HG03439 (cell line): Measurements from ENCODE around the gene CHRM1.
"Not testable (repeated sequence)": the region's sequence is repeated elsewhere in the genome, so short reads cannot be mapped to it uniquely, and the experiment has no call there.

ENCODE experiments used
- ATAC-seq: cut with Tn5 transposase; IDR thresholded peaks from one replicate; pipeline ENCODE4 v1.9.1; 2021; ENCODE audit warnings: mild to moderate bottlenecking, moderate library complexity; ENCODE audit not compliant: unreplicated experiment

CHRM1 gene, protein sequence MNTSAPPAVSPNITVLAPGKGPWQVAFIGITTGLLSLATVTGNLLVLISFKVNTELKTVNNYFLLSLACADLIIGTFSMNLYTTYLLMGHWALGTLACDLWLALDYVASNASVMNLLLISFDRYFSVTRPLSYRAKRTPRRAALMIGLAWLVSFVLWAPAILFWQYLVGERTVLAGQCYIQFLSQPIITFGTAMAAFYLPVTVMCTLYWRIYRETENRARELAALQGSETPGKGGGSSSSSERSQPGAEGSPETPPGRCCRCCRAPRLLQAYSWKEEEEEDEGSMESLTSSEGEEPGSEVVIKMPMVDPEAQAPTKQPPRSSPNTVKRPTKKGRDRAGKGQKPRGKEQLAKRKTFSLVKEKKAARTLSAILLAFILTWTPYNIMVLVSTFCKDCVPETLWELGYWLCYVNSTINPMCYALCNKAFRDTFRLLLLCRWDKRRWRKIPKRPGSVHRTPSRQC

DNA sequence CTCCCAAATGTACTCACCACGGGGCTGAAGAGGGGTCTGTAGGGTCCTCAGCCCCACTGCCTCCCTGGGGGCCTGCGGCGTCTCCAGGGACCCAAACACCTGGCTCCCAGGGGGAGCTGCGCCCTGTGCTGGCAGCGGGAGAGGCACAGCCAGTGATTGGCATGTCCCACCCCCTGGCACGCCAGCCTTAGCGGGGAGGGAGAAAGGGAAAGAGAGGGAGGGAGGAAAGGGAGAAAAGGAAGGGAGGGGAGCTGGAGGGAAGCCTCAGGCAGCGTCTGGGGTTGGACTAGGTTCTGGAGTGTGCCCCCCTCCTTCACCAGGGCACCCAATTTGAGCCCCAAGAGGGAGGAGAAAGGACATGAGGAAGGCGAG lies at the start of gene CHRM1:
CHRM1 (minus strand) TSS at position 163 of the 372 bp plus-strand sequence. CDS start 10,263 bp downstream, outside the sequence.
- ATAC-seq: no peak

DNA sequence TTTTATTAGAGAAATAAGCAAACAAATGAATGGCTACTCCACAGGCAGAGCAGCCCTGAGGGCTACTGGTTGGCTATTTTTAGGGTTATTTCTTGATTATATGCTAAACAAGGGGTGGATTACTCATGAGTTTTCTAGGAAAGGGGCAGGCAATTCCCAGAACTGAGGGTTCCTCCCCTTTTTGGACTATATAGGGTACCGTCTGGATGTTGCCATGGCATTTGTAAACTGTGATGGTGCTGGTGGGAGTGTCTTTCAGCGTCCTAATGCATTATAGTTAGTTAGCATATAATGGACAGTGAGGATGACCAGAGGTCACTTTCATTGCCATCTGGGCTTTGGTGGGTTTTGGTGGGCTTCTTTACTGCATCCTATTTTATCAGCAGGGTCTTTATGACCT lies 44.4 kb upstream of the CHRM1 start:
- no peak for ATAC-seq

DNA sequence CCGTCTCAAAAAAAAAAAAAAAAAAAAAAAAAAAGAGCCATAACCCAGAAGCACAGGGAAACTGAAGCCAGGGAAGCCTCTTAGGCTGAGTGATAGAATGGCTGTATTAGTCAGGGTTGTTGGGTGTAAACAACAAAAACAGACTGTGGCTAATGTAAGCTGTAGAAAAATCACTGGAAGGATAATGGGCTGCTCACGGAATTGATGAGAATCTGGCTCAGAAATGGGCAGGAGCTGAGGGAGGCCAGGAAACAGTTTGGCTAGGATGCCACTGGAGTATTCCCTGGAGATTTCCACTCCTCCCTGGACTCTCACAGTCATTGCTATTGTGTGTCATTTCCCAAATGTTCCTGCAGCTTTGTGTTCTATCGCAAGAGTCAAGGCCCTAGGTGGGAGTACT lies 41.2 kb upstream of the CHRM1 start:
- ATAC-seq: no peak

DNA sequence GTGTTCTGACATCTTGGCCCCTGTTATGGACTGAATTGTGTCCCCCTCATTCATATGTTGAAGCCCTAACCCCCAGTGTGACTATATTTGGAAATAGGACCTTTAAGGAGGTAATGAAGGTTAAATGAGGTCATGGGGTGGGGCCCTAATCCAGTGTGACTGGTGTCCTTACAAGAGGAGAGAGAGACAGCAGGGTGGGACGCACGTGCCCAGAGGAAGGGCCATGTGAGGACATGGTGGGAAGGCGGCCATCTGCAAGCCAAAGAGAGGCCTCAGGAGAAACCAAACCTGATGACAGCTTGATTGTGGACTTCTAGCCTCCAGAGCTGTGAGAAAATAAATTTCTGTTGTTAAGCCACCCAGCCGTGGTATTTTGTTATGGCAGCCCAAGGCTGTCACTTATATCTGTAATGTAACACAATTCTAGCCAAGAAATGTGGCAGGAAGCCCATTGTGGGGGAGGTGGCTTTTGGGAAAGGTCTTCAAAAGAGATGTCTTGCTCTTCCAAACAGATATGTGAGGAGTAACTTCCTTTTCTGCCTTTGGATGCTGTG lies 39.9 kb upstream of the CHRM1 start:
- no peak for ATAC-seq

DNA sequence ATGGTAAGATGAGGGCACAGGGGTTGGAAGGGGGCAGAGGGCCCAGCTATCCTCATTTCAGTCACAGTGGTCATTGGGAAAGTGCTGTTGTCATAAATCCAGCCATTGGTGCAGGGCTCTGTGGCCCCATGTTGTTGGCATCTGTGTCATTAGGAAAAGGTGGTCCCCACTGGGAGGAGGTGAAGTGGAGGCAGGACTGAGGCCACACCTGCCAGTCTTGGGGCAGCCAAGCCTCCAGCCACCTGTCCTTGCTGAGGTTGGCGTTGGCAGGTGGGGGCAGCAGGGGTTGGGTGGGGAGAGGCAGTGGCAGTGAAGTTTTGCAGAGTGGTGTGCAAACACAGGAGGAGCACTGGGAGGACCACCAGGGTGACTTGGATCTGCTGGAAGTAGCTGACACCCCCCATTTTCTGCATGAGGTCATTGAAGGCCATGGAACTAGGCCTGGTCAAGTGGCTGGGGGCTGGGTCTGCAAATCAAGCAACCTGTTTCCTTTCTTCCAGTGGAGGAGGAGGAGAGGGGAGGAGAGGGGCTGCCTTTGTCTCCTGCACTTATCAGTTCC lies 38.3 kb upstream of the CHRM1 start:
- ATAC-seq: no peak

DNA sequence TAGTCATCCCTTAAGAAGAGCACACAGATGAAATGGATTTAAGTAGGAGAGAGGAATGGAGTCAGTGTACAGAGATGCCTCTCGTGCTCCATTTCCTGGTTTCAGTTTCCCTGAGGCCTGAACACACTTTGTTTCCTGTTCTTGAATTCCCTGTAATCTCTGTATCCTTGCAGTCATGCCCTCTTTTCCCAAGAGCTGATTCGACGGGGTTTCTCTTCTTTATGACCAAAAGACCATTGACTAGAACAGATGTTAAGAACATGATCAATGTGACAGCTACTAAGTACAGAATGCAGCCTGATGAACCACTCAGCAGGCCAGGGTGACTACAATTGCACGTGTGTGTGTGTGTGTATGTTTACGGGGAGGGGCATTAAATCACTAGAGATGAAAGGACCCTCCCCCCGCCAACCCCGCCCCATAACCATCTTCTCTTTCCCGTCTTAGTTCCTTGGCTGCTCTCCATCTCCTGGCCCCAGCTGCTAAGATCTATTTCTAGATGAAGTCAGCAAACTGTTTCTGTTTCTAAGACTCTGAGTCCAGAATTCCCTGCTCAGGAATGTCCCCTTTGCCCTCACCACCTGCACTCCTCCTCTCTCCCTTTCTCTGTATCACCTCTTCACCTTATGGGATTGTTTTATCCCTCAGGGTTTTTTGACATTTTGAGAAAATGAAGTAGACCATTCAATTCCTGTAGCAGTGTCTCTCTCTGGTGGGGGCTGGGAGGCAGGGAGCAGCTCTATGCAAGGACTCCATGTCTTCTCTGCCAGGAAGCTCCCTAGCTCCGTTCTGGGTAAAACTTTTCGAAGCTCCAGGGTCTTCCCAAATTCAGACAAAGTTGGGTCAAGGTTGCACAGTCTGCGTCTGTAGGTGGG lies 37.6 kb upstream of the CHRM1 start:
- no peak for ATAC-seq

DNA sequence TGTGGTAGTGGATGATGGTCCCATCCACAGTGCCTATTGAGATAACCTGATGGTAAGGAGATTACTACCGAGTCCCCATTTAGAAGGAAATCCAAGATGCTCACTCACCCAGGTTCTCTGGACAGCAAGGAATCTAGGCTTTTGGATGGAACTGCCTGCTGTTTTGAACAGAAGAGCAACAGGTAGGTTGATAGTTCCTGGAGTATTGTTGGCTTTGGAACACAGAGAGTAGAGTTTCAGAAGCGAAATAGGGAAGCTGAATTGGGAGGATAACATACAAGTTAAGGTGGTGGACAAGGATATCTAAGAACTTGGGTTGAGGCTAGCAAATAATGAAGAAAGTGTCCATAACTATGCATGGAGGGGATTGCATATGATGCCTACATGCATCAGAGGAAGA lies 36.0 kb upstream of the CHRM1 start:
- no peak for ATAC-seq

DNA sequence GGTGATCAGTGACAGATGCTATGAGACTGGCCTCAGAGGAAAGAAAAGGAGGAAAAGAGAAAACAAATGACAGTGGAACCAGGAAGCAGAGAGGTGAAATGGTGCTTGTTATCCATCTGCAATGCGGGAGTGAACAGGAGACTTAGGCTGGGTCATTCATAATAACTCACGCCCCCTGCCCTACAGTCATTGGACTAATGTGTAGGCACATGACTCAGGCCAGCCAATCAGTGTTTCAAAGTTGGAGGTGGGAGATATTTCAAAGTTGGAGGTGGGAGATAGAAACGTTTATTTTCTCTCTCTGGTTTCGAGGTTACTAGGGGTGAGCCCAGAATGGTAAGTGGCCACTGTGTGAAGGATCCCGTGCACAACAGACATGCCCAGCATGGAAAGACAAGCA lies 33.3 kb upstream of the CHRM1 start:
- no peak for ATAC-seq

DNA sequence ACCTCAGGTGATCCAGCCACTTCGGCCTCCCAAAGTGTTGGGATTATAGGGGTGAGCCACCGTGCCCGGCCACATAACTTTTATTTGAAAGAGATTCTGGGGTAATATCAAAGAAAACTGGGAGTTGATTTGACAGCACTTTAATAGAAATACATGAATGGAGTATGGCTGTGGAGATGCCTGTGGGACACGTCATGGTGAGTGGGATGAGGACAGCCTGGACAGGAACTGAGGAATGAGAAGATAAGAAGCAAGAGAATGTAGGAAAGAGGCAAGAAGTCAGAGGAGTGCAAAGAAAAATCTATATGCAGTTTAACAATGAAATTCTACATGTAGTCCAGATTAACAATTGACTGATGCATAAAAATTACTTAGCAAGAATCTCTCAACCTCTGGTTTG lies 32.6 kb upstream of the CHRM1 start:
- ATAC-seq: no peak

DNA sequence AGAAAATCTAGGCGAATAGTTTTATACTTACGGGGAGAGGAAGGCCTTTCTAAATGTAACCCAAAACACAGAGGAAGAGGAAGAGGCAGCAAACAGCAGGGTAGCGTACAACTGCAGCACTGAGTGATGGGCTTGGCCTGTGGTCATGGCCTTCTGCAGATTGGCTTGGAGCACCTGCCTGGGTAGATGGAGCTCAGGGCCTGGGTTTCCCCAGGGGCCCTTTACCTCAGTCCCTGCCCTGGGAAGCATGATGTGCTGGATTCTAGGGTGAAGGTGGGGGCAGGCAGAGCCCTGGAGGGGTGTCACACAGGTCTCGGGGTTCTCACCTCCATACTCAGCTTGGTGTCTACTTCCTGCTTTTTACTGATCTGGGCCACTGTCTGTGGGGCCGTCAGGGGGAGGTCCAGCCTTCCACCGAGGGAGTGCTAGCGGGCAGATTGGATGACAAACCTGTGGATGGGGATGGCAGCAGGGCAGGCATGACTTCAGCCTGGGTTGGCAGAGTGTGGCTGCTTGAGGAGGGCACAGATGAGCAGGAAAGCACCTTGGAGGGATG lies 27.7 kb upstream of the CHRM1 start:
- ATAC-seq: no peak

DNA sequence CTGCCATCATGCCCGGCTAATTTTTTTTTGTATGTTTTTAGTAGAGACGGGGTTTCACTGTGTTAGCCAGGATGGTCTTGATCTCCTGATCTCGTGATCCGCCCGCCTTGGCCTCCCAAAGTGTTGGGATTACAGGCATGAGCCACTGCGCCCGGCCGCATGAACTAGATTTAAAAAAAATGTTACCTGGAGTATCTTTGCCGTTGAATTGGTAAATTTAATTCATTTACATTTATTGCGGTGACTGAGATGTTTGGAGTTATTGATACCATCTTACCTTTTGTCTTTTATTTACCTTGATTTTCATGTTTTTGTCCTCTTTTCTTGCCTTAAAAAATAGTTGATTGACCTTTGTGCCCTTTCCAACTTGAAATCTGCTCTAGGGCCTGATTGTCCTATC lies 24.4 kb upstream of the CHRM1 start:
- ATAC-seq: not testable (repeated sequence)

DNA sequence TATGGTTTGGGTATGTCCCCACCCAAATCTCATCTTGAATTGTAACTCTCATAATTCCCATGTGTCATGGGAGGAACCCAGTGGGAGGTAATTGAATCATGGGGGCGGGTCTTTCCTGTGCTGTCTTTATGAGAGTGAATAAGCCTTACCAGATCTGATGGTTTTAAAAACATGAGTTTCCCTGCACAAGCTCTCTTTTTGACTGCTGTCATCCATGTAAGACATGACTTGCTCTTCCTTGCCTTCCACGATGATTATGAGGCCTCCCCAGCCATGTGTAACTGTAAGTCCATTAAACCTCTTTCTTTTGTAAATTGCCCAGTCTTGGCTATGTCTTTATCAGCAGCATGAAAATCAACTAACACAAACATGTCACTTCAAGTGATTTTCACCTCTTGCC lies 16.4 kb upstream of the CHRM1 start:
- not testable (repeated sequence) for ATAC-seq

DNA sequence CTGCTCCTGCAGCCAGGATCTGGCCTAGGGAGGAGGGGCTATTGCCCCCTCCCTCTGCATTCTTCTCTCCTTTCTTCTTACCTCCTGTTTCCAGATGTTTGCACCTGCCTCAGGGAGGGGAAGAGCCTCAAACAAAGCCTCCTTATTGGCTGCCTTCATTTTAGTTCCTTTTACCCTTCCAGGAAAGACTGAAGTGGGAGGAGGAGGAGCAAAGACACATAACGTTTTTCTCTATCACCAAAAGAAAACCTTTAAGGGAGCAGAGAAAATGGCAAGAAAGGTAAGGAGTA lies 13.3 kb upstream of the CHRM1 start:
- ATAC-seq: no peak

DNA sequence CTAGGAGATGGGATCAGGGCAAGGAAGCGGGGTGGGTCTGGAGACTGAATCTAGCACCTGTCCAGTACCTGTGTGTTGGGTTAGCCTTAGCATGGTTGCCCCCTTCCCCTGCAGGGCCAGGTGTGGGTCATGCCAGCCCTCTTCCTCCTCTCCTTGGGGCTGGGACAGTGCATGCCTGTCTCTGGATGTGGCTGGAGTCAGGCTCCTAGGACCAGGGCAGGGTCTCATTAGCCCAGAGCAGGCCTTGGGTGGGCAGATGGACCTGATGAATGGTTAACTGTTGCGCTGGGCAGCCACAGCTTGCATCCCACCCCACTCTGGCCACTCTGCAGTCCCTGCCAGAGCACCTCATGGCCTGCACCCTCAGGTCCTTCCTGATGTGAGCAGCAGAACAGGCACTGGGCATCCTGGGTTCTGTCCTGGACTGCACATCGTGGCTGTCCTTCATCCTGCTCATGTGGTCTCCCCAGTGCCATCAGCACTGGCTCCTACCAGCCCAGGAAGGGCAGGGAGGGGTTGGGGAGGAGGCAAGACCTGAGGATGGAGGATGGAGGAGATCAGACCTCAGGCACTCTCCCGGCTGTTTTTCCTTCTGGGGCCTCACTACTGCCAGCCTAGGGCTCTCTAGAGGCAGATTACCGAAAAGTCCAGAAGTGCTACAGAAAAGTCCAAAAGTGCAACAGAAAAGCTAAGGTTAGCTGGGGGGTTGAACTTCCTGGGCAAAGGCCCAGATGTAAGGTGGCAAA lies 12.8 kb upstream of the CHRM1 start:
- ATAC-seq: no peak

DNA sequence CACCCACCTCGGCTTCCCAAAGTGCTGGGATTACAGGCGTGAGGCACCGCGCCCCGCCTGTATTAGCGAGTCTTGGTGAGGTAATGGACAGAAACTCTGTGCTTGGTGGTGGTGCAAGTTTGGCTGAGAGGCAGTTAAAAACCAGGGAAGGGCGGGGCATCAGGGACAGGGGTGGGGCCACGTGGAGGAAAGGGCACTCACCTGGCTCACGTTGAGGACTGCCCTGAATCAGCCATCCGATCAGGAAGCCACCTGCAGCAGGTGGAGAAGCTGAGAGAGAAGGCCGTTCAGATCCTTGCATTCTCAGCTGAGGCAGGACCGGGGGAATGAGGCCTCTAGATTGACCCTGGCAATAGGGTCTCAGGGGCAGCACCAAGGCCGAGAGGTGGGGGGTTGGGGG lies 12.1 kb upstream of the CHRM1 start:
- no peak for ATAC-seq

DNA sequence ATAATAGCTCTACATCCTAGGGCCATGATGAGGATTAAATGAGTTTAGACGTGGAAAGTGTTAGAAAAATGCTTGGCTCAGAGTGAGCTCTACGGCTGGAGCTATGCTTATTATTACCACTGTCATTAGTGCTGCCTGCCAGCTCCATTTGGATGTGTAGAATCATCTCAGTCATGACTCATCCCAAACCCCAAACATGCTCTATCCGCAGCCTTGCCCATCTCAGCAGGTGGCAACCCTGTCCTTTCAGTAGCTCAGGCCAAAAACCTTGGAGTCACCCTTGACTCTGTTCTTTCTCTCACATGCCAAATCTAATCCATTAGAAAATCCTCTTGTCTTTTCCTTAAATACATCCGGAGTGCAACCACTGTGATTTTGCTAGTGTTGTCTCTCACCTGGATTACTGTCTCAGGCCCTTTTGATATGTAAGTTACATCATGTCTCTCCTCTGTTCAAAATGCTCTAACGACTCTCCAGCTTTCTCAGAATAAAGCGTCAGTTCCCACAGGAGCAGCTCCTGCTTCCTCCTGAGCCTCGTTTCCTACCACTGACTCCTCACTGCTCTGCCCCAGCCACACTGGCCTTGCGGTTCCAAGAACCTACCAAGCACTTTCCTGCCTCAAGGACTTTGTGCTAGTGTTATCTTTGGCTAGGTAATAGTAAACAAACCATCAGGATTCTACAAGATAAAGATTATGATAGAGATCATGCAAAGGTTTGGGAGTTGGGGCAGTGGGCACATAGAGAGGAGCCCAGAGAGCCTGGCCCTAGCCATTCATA lies 10.5 kb upstream of the CHRM1 start:
- ATAC-seq: no peak

DNA sequence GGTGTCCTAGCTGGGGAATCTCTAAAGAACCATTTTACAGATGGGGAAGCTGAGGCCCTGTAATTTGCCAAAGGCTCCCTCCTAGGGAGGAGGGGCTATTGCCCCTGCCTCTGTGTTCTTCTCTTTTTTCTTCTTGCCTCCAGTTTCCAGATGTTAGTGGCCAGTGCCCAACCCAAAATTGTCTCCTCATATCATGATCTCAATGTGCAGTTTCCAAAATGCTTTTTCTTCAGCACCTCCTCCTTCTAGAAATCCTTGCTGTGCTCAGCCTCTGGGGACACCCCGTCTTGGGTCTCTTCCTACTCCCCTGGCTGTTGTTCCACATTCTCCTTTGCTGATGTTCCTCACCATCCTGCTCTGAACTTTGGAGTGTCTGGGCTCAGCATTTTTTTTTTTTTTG lies 9.5 kb upstream of the CHRM1 start:
- ATAC-seq: no peak

DNA sequence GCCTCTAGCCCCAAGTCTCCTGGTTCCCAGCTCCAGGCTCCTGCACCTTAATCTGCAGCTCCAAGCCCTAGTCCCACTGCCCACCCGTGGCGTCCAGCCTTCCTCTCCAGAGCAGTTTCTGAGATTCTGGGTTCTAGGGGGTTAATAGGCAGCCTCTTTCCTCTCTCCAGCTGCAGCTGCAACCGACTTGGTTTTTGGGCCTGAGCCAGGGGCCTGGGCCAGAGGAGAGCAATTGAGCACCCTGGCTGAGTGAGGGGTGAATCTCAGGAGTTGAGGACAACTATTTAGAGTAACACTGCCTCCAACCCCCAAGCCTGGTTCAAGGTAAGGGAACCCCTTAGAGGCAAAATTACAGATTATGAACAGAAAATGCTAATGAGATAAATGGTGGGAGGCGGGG lies 9.0 kb upstream of the CHRM1 start:
- no peak for ATAC-seq

DNA sequence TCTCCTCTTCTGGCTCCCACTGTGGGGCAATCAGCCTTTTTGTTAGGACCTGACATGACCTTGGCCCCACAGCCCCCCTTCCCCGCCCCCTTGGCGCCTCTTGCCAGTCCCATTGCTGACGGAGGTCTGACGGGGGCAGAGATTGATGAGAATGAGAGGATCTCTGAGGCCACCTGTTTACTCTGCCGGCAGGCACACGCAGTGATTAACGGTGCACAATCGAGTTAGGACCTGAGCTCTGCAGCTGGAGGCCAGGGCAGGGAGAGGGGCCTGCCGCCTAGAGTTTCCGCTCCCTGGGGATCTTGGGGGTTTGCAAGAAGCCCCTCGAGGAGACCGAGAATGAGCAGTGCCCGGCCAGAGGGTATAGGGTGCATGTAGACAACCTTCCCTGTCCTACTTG lies 6.8 kb upstream of the CHRM1 start:
- no peak for ATAC-seq
